Stimulated activated CD4-positive, alpha-beta T cell treated with anti-CD3 and anti-CD28 coated beads, Interleukin-4, amount 100 ng/mL, for 4 hours (primary cell): ENCODE data around the gene APOL6.
A peak's percentile ranks its signal among the peaks of the same experiment; 100 is the strongest.
"Not testable (repeated sequence)": the region's sequence is repeated elsewhere in the genome, so short reads cannot be mapped to it uniquely, and the experiment has no call there.

Source experiments
- DNase-seq, 2 experiments: peaks; one replicate each; pipeline ENCODE4 v3.0.0-alpha.2; 2020

The APOL6 gene

DNA sequence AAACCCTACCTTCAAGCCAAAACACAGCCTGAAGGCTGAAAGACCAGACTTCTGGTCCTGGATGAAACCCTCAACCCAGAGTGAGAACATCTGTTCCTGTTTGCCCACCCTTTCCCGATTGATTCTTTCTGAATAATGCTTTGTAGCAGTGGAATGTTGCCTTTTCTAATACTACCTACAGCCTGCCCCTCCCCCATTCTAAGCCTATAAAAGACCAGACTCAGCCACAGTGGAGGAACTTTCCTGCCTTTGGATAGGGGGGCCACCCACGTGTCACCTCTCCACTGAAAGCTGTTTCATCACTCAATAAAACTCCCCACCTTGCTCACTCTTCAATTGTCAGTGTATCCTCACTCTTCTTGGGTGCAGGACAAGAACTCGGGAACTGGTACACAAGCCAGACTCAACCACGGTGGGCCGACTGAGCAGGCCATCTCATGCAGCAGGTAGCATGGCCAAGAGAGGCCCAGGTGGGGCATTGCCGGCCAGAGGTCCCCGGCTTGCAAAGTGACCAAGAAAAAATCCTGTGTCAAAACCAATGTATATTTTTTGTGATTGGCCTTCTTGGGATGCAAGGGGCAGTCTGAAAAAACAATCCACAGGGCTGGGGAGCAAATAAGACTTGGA is 6.6 kb upstream of the APOL6 start:
- DNase-seq, result no peak

- DNase-seq, result no peak
Measured at GRCh38 chr22:35642305-35642741, 5.9 kb upstream of the APOL6 start.

DNA sequence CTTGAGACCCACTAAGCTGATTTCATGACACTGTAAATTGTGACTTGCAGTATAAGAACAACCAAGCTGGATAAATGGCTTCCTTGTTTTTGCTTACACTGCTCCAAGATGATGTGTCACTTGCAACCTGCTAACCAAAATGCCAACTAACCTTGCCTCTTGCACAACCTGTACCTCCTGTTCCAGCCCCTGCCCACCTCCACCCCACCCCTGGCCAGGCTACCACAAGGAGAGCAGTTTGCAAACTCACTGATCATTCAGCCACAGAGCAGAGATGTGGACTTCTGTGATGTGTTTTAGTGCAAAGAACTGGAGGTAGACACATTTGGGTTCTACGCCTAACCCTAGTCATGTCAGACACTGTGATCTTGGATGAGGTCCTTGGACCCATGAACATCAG is 4.3 kb upstream of the APOL6 start:
- no peak for DNase-seq

DNA sequence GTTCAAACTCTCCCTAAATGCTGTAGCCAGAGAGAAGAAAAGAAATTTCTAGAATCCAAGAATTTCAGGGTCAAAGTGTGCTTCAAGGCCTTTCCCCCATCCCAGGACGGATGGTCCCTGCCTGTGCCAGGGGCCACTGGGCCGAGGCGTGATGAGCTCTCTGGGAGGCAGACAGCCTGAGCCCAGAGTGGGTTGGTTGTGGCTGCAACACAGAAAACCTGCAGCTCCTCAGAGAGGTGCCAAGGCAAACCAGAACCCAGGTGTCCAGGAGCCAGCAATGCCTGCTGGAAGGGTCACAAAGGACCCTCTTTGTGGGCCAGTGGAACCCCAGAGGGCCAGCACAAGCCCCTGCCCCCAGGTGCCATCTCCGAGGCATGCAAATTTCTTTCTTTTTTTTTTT is 2.6 kb upstream of the APOL6 start:
- DNase-seq, result no peak

- DNase-seq, result no peak
Measured at GRCh38 chr22:35649026-35649553, 844 bp downstream of the APOL6 start.

DNA sequence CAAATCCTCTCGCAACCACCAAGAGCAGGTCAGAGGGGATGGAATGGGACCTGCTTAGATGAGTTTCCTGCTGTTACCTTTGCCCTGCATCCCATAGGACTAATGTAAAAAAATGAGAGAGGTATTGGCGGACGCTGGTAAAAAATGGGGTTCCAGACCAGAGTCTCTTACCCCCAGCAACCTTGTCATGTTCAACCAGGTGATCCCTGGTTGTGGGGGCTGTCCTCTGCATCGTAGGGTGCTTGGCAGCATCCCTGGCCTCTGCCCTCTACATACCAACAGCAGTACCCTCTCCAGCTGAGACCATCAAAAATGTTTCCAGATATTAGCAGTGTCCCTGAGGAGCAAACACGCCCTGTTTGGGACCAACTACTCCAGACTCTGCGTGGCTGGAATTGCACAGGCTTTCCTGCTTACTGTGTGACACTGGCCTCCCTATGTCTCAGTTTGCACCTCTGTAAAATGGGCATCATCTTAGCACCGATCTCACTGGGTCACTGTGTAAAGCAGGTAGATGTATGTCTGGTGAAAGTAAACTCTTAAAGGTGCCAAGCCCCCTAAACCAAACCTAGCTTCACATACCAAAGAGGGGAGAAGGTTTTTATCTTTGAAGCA is 1.5 kb downstream of the APOL6 start:
- no peak for DNase-seq

DNA sequence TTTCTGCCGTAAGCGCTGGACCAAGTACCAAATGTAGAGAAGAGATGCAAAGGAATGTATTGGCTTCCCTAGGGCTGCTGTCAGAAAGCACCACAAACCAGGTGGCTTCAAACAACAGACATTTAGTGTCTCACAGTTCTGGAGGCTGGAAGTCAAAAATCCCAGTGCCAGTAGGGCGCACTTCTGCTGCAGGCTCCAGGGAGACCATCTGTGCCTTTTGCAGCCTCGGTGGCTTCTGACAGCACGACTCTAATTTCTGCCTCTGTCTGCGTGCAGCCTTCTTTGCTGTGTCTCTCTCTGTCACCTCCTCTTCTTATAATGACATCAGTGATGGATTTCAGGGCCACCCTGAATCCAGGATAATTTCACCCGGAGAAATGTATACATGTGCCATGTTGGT is 2.8 kb downstream of the APOL6 start:
- no peak for DNase-seq

GRCh38 chr22:35653824-35654223 is 5.6 kb downstream of the APOL6 start:
- no peak for DNase-seq

GRCh38 chr22:35656284-35656752 is 8.1 kb downstream of the APOL6 start:
- DNase-seq, result no peak

GRCh38 chr22:35657571-35658312 is 9.5 kb downstream of the APOL6 start:
- no peak for DNase-seq

DNA sequence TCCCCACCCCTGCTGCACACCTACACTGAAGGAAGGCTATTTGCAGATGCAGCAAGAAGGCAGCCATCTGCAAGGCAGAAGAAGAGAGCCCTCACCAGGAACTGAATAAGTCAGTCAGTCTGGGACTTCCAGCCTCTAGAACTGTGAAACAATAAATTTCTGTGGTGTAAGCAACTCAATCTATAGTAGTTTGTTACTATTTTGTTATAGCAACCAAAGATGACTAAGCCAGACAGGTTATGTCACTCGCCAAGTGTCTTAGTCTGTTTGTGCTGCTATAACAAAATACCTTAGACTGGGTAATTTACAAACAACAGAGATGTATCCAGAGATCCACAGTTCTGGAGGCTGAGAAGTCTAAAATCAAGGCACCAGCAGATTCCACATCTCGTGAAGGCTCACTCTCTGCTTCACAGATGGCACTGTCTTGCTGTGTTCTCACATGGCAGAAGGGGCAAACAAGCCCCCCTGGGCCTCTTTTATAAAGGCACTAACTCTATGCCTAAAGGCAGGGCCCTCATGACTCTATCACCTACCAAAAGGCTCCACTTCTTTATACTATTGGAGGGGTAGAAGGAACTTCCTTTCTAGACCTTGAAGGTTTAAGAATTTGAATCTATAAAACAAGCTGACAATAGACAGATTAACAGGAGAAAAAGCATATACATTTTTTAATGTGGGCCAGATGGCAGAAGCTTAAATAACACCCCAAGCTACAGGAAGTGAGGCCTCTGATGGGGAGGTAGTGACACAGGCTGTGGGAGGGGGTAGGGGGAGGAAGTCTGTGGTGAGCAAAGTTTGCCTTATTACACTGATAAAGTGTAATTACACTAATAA is 12.3 kb downstream of the APOL6 start:
- DNase-seq, result peak; percentile 36 to 75

DNA sequence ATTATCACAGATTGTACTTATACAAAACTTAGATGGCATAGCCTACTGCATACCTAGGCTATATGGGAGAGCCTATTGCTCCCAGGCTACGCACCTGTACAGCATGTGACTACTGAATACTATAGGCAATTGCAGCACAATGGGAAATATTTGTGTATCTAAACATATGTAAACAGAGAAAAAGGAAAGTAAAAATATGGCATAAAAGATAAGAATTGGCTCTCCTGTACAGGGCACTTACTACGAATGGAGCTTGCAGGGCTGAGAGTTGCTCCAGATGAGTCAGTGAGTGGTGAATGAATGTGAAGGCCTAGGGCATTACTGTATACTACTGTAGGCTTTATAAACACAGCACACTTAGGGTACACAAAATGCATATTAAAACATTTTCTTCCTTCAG is 13.2 kb downstream of the APOL6 start:
- peak in 1 of 2 experiments; percentile 11 for DNase-seq

- DNase-seq, result no peak
Measured at GRCh38 chr22:35662914-35663313, 14.7 kb downstream of the APOL6 start.

- no peak for DNase-seq
Measured at GRCh38 chr22:35663371-35663770, 15.1 kb downstream of the APOL6 start.

DNA sequence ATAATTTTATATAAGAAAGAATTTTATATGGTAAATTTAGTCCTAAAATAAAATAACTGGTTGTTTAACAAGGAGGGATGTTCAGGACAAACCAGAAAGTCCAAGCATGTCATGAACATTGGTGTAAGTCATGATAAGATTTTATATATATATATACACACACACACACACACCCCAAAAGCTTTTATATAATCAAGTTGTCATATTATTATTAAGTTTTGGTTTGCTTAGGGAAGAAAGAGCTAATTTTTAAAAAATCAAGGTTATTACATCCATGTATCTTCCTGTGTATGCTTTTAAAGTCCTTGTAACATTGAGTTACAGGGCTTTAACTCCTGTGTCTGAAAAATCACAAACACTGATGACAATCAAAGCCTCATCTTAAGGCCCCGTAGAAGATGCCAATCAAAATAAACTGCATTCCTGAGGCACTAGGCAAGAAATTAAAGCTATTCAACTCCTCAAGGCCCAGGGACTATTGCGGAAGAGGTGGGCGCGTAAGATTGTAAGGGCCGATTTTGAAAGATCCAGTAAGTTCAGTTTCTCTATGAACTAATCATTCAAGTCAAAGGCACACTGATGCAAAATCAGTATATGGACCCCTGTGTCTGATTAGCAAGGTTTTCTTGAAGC is 16.8 kb downstream of the APOL6 start:
- DNase-seq, result no peak

GRCh38 chr22:35666699-35667098 is 18.5 kb downstream of the APOL6 start:
- DNase-seq, result not testable (repeated sequence)

DNA sequence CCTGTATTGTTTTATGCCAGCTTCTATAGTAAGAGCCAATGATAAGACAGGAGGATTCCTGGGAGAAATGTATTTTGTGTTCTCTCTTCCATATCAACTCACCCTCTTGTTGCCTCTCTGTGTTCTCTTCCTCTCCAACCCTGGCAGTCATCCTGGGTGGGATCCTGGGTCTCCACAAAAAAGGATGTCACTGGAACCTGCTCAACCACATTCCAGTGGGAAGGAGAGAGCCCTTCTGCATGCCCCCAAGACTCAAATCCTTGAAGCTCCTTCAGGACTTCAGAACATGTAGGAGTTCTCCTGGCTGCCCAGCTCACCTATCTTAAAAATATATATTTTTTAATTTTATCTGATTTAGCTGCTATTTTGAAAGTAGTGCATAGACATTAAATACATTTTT is 26.1 kb downstream of the APOL6 start:
- DNase-seq, result no peak

- not testable (repeated sequence) for DNase-seq
Measured at GRCh38 chr22:35676065-35676464, 27.8 kb downstream of the APOL6 start.

GRCh38 chr22:35677460-35678187 is 29.4 kb downstream of the APOL6 start:
- no peak for DNase-seq

DNA sequence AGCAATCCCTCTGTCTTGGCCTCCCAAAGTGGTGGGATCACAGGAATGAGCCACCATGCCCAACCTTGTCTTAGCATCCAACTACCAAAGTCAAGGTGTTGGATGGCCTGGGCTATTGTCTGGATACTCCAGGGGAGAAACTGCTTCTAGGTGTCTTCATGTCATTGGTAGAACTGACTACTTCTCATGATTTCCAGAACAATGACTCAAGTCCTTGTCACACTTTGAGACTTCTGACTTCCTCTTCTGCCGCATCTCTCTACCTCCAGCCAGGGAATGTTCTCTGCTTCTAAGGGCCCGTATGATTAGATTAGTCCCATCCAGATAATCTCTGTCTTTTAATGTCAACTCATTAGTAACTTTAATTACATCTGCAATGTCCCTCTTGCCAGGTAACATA is 30.6 kb downstream of the APOL6 start:
- no peak for DNase-seq

GRCh38 chr22:35679492-35679891 is 31.2 kb downstream of the APOL6 start:
- peak; percentile 53 to 82 for DNase-seq
